ENCODE data around the gene ACTR6.

The ACTR6 gene

DNA sequence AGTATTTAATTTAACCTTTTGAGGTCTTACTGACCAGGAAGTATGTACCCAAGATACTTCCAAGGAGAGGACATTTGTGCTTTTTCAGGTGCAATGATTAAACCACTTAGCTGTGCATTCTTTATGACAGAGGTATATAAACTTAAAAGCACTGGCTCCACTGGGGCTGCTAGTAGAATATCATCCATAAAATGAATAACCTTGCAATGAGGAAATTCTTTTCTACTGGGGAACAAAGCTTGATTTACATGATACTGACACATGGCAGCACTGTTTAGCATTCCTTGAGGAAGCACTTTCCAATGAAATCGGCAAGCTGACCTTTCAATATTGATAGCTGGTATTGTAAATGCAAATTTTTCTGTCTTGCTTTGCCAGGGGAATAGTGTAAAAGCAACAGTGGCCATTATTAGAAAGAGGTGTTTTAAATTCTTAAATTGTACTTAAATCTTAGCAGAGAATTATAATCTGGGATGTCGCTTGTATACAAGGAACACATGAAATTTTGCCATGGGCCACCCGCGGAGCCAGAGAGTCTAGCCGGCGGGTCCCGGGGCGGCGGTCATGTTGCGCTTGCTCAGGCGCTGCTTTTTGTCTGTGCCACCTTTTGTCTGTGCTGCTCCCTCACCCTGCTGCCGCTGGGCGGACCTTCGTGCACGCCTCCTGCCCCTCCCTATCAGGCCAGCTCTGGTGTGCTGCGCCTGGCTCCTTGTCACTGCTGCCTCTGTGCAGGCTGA, 37.0 kb upstream of the ACTR6 start:
- no peaks in the 10 kb centered on the region for H3K27me3 ChIP-seq (ENCODE audit: control insufficient read depth, insufficient read depth, low read length)
- H3K79me2 ChIP-seq = no peaks in the 10 kb centered on the region
- peak; percentile 13 for TF ChIP-seq CTCF (IDR thresholded peaks at IDR 0.05)
- peak overlapping the region; percentile 8 for H3K4me2 ChIP-seq (ENCODE audit: low read length)
- no peak overlapping the region for H3K9ac ChIP-seq
- no peaks in the 10 kb centered on the region for H3K4me1 ChIP-seq
- no peaks in the 10 kb centered on the region for H3K9me3 ChIP-seq (ENCODE audit: control insufficient read depth, low read length)
- peak overlapping the region; percentile 36 for H2AFZ ChIP-seq
- H3K36me3 ChIP-seq (ENCODE audit: control insufficient read depth, insufficient read depth, low read length) = no peaks in the 10 kb centered on the region
- no peak overlapping the region for H3K27ac ChIP-seq
- H3K4me3 ChIP-seq (ENCODE audit: low read depth, low read length) = peak overlapping the region; percentile 1

DNA sequence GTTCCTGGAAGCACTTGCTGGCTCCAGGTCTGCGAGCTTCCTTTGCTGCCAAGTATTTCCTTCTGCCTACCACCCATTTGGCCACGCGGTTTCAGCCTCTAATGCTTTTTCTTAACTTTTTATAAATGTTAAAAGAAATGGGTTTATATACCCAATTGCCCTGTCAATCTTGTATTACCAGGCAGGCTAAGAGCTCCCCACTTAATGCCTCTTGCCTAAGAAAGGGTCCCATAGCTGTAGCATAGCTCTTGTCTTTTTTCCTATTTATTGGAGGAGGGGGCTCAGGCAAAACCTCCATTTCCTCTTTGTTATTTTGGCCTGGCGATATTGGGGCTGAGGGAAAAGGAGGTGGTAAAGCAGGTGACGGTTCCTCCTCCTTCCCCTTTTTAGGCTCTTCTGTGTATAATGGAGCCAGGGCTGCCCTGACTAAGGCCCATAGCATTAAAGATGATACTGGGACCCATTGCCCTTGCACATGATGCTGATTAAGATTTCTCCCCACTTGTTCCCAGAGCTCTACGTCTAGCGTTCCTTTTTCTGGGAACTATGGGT, 36.4 kb upstream of the ACTR6 start:
- Histone ChIP-seq H3K4me2 (ENCODE audit: low read length) (peak overlapping the region; percentile 8), H3K36me3 (ENCODE audit: control insufficient read depth, insufficient read depth, low read length) (no peaks in the 10 kb centered on the region), H3K4me3 (ENCODE audit: low read depth, low read length) (no peak overlapping the region), H3K4me1 (no peaks in the 10 kb centered on the region), H3K27ac (no peak overlapping the region), H3K9ac (no peak overlapping the region), H3K79me2 (no peaks in the 10 kb centered on the region), H2AFZ (peak overlapping the region; percentile 36), H3K9me3 (ENCODE audit: control insufficient read depth, low read length) (no peaks in the 10 kb centered on the region), H3K27me3 (ENCODE audit: control insufficient read depth, insufficient read depth, low read length) (no peaks in the 10 kb centered on the region)
- no peak for TF ChIP-seq CTCF (IDR thresholded peaks at IDR 0.05)

DNA sequence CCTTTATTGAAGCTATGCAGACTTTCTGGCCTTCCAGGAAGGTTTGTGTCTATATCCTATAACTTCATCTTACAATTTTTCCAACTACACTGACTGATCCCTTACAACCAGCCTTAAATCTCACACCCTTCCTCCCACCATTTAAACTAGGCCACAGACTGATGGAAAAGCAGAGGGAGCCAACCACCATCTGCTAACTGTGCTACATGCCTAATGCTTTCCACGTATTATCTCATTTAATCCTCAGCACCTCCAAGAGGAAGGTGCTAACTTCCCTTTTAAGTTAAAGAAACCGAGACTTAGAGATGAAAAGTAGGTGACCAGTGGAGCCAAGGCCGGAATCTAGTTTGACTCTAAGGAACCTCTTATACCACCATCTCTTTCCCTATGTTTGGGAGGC, 35.3 kb upstream of the ACTR6 start:
- no peak overlapping the region for H3K9ac ChIP-seq
- H3K4me1 ChIP-seq = no peaks in the 10 kb centered on the region
- TF ChIP-seq CTCF (IDR thresholded peaks at IDR 0.05) = no peak
- no peaks in the 10 kb centered on the region for H3K27me3 ChIP-seq (ENCODE audit: control insufficient read depth, insufficient read depth, low read length)
- no peak overlapping the region for H3K4me3 ChIP-seq (ENCODE audit: low read depth, low read length)
- no peaks in the 10 kb centered on the region for H3K79me2 ChIP-seq
- no peak overlapping the region for H3K4me2 ChIP-seq (ENCODE audit: low read length)
- no peak overlapping the region for H3K27ac ChIP-seq
- no peak overlapping the region for H2AFZ ChIP-seq
- no peaks in the 10 kb centered on the region for H3K9me3 ChIP-seq (ENCODE audit: control insufficient read depth, low read length)
- H3K36me3 ChIP-seq (ENCODE audit: control insufficient read depth, insufficient read depth, low read length) = no peaks in the 10 kb centered on the region

DNA sequence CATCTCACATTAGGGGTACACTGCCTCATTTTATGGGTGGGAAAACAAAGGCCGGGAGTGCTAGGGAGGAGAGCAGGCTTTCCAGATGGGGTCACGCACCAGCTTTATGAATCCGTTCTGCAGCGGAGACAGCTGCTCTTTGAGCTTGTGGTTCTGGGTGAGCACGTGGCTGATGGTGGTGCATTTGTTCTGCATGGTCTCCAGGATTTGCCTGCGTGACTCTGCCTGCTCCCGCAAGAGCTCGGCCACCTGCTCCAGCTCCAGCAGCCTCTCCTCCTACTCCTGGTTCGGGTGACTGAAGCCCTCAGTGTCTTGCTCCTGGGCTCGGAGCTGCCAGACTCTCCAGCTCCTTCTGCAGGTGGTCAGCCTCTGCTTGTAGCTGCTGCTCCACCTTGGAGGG, 34.4 kb upstream of the ACTR6 start:
- H3K79me2 ChIP-seq = no peaks in the 10 kb centered on the region
- no peaks in the 10 kb centered on the region for H3K4me1 ChIP-seq
- no peak for TF ChIP-seq CTCF (IDR thresholded peaks at IDR 0.05)
- H3K4me3 ChIP-seq (ENCODE audit: low read depth, low read length) = no peak overlapping the region
- no peaks in the 10 kb centered on the region for H3K36me3 ChIP-seq (ENCODE audit: control insufficient read depth, insufficient read depth, low read length)
- H3K27ac ChIP-seq = no peak overlapping the region
- H2AFZ ChIP-seq = no peak overlapping the region
- H3K4me2 ChIP-seq (ENCODE audit: low read length) = no peak overlapping the region
- H3K27me3 ChIP-seq (ENCODE audit: control insufficient read depth, insufficient read depth, low read length) = no peaks in the 10 kb centered on the region
- no peak overlapping the region for H3K9ac ChIP-seq
- H3K9me3 ChIP-seq (ENCODE audit: control insufficient read depth, low read length) = no peaks in the 10 kb centered on the region

- TF ChIP-seq CTCF (IDR thresholded peaks at IDR 0.05) = no peak
- H3K27ac ChIP-seq = no peak overlapping the region
Measured at GRCh38 chr12:100168562-100168961, 32.1 kb upstream of the ACTR6 start.

More at GRCh38 chr12:100168562-100168961, 32.1 kb upstream of the ACTR6 start:
- no peak overlapping the region for H2AFZ ChIP-seq
- no peak overlapping the region for H3K9ac ChIP-seq
- no peaks in the 10 kb centered on the region for H3K27me3 ChIP-seq (ENCODE audit: control insufficient read depth, insufficient read depth, low read length)
- H3K4me1 ChIP-seq = no peaks in the 10 kb centered on the region
- H3K36me3 ChIP-seq (ENCODE audit: control insufficient read depth, insufficient read depth, low read length) = no peaks in the 10 kb centered on the region
- H3K4me2 ChIP-seq (ENCODE audit: low read length) = no peak overlapping the region
- no peaks in the 10 kb centered on the region for H3K79me2 ChIP-seq
- H3K9me3 ChIP-seq (ENCODE audit: control insufficient read depth, low read length) = no peaks in the 10 kb centered on the region
- no peak overlapping the region for H3K4me3 ChIP-seq (ENCODE audit: low read depth, low read length)
